Activated CD8-positive, alpha-beta T cell treated with anti-CD3 and anti-CD28 coated beads for 36 hours (primary cell): ENCODE data around the gene PRRC2B. TPM values are rescaled to one million over a fixed set of nuclear protein-coding genes. Genes with fewer than 3 reads are reported as not detected.

Experiments used
- ATAC-seq: fragments of 200-7000 bp; cut with Tn5 transposase; one replicate; pipeline ENCODE4 v1.10.0; 2021; ENCODE audit warnings: mild to moderate bottlenecking, moderate library complexity
- CTCF ChIA-PET: fragments of 350-600 bp; sonication (Branson Sonifier 250); formaldehyde crosslinking; loops from one replicate; lab custom pipeline; 2021; ENCODE audit warnings: antibody characterized with exemption; lab: Charles Lee
- POLR2A ChIA-PET: fragments of 350-600 bp; sonication (Branson Sonifier 250); formaldehyde crosslinking; loops from one replicate; lab custom pipeline; 2021; ENCODE audit warnings: antibody characterized with exemption; lab: Charles Lee
- DNase-seq: peaks from one replicate; pipeline ENCODE4 v3.0.0-alpha.2; 2020
- H3K27ac Mint-ChIP-seq: one replicate; pipeline ENCODE4 v1.8.0; 2021; ENCODE audit warnings: mild to moderate bottlenecking, mixed read lengths
- H3K27me3 Mint-ChIP-seq: one replicate; pipeline ENCODE4 v1.8.0; 2021; ENCODE audit warnings: mixed read lengths
- H3K36me3 Mint-ChIP-seq: one replicate; pipeline ENCODE4 v1.8.0; 2021; ENCODE audit warnings: low read depth, mixed read lengths
- H3K4me1 Mint-ChIP-seq: one replicate; pipeline ENCODE4 v1.8.0; 2021; ENCODE audit warnings: low read depth, mixed read lengths
- H3K4me3 Mint-ChIP-seq: one replicate; pipeline ENCODE4 v1.8.0; 2021; ENCODE audit warnings: mild to moderate bottlenecking, moderate library complexity, mixed read lengths
- H3K9me3 Mint-ChIP-seq: one replicate; pipeline ENCODE4 v1.8.0; 2021; ENCODE audit warnings: mixed read lengths
- CTCF ChIP-seq: fragments of 200-600 bp; IDR thresholded peaks from one replicate; pipeline ENCODE4 v1.8.0; 2022; ENCODE audit warnings: antibody characterized with exemption, mild to moderate bottlenecking
- intact Hi-C: fragments of 100-400 bp; cut with micrococcal nuclease; formaldehyde crosslinking; loops from one replicate; pipeline ENCODE4 v1.10.0; 2022
- total RNA-seq, 2 experiments: library from RNA; stranded (reverse); gene quantifications; one replicate each; pipeline ENCODE4 v1.2.3, GENCODE V29; 2021

PRRC2B gene
- total RNA-seq, 2 experiments from 2014 or later, result 134 to 141 TPM

GRCh38 chr9:131461166-131461565 lies 67.3 kb downstream of the PRRC2B start:
- ATAC-seq (no peak), DNase-seq (no peak)
- peaks cover 46% of the 10 kb centered on the region for H3K36me3 Mint-ChIP-seq
- ChIA-PET POLR2A (no interaction called here), CTCF (no interaction called here)
- intact Hi-C loops, result no loop called here
- peaks cover 5% of the 10 kb centered on the region for H3K4me1 Mint-ChIP-seq
- no peak for TF ChIP-seq CTCF
- H3K27me3 Mint-ChIP-seq, result no peaks in the 10 kb centered on the region
- H3K9me3 Mint-ChIP-seq, result no peaks in the 10 kb centered on the region
- peak overlapping the region; percentile 51 for H3K27ac Mint-ChIP-seq
- H3K4me3 Mint-ChIP-seq, result no peak overlapping the region

- Mint-ChIP-seq H3K4me1 (peaks cover 5% of the 10 kb centered on the region), H3K27me3 (no peaks in the 10 kb centered on the region), H3K36me3 (peaks cover 54% of the 10 kb centered on the region), H3K9me3 (no peaks in the 10 kb centered on the region), H3K4me3 (no peak overlapping the region), H3K27ac (no peak overlapping the region)
- TF ChIP-seq CTCF, result no peak
- ChIA-PET POLR2A (interaction anchor here (0.9 kb wide), 1 partner anchor 32 kb away, joined by 3 read pairs; no protein-coding TSS in a partner anchor), CTCF (interaction anchor here (1.1 to 2.7 kb wide), 4 partner anchors 13 to 287 kb away, joined by 3 to 7 read pairs (median 4); no protein-coding TSS in a partner anchor)
- ATAC-seq (no peak), DNase-seq (no peak)
- intact Hi-C loops, result no loop called here
Observed at GRCh38 chr9:131464354-131465000, 70.6 kb downstream of the PRRC2B start.

GRCh38 chr9:131465401-131465800 lies 71.5 kb downstream of the PRRC2B start:
- intact Hi-C loops, result no loop called here
- Mint-ChIP-seq H3K27ac (peak overlapping the region; percentile 21), H3K4me1 (peaks cover under 1% of the 10 kb centered on the region), H3K4me3 (no peak overlapping the region), H3K36me3 (peaks cover 55% of the 10 kb centered on the region), H3K27me3 (no peaks in the 10 kb centered on the region), H3K9me3 (no peaks in the 10 kb centered on the region)
- TF ChIP-seq CTCF, result no peak
- no peak for ATAC-seq
- no peak for DNase-seq
- ChIA-PET POLR2A (interaction anchor here (0.9 kb wide), 1 partner anchor 31 kb away, joined by 3 read pairs; no protein-coding TSS in a partner anchor), CTCF (interaction anchor here (0.9 to 2.7 kb wide), 3 partner anchors 12 to 129 kb away, joined by 4 to 7 read pairs (median 4); no protein-coding TSS in a partner anchor)

GRCh38 chr9:131467214-131467935 lies 73.5 kb downstream of the PRRC2B start:
- Mint-ChIP-seq H3K4me3 (no peak overlapping the region), H3K36me3 (peaks cover 59% of the 10 kb centered on the region), H3K27ac (peak overlapping the region; percentile 1)

More at GRCh38 chr9:131467214-131467935, 73.5 kb downstream of the PRRC2B start:
- ATAC-seq (no peak), DNase-seq (no peak)
- POLR2A ChIA-PET, result interaction anchor here (1.3 kb wide), 1 partner anchor 26 kb away, joined by 3 read pairs; no protein-coding TSS in a partner anchor
- Mint-ChIP-seq H3K9me3 (peaks cover 2% of the 10 kb centered on the region), H3K4me1 (no peaks in the 10 kb centered on the region), H3K27me3 (no peaks in the 10 kb centered on the region)
- CTCF ChIA-PET, result interaction anchor here (0.8 to 1.9 kb wide), 2 partner anchors 12 to 117 kb away, joined by 3 to 6 read pairs; no protein-coding TSS in a partner anchor
- TF ChIP-seq CTCF, result no peak
- intact Hi-C loops, result no loop called here
